Measurements from ENCODE around the gene MRPL22.
"Not testable (repeated sequence)": the region's sequence is repeated elsewhere in the genome, so short reads cannot be mapped to it uniquely, and the experiment has no call there.

MRPL22 gene

DNA sequence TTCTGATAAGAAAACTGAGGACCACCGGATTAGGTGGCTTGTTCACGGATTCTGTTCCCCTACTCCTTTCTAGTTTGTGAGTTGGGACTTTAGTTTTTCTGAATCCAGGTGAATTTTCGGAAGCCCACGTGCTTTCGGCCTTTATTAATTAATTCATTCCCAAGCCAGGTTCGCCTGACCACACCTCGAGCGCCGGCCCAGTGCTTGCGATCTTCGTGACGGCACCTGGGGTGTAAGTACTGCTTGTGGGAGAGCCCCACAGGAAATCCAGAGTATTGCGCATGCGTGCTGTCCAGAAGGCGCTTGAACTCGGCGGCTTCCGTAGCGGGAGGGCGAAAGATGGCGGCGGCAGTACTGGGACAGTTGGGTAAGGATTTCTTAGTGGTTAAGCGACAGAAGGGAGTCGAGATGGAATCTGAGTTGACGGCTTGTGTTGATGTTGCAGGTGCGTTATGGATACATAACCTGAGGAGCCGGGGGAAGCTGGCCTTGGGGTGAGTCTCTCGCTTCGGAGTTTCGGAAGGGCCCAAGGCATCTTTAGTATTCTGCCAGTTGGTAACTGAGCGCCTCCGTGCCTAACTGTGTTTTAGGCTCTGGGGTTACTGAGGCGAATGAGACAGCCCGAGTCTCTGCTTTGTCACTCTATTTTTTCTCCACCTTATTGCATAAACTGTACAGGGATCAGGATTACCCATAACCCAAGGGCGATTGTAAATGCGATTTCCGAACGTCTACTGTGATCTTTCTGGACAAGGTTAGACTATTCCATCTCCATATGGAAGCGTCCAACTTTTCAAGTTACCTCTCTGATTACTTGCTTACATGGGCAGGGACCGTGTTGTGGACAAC is at the start of gene MRPL22:
Gene MRPL22 (plus strand): TSS at position 302 of the 849 bp plus-strand sequence. CDS start 38 bp downstream, at position 340.
- peak; percentile 82 for DNase-seq

DNA sequence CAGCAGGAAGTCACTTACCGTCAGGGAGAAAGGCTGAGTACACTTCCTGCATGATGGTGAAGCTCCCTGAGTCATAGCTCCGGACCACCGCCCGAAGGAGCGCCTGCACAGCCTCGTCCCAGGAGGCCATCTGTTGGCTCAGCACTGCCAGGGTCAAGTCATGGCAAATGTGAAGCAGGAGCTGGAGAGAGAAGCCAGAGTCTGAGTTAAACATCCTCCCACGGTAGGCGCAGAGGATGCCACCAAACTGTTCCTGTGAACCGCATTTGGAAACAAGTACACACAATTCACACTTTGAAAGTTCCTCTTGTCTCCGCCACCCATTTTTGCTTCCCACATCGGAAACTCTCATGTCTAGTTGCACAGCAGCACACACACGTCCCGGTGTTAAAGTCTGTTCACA is 48.5 kb upstream of the MRPL22 start:
- DNase-seq, result no peak

DNA sequence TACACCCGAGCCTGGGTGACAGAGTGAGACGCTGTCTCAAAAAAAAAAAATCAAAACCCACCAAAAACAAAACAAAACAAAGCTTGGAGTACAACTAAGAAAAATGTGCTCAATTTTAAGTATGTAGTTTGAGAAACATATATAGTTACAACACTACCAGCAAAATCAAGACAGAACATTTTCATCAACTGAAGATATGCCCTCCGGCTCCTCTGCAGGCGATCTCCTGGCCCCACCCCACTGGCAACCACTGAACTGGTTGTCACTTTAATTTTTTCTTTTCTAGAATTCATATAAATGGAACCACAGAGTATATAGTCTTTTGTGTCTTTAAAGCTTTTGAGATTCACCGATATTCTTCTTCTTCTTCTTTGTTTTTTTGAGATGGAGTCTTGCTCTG is 47.5 kb upstream of the MRPL22 start:
- no peak for DNase-seq

DNA sequence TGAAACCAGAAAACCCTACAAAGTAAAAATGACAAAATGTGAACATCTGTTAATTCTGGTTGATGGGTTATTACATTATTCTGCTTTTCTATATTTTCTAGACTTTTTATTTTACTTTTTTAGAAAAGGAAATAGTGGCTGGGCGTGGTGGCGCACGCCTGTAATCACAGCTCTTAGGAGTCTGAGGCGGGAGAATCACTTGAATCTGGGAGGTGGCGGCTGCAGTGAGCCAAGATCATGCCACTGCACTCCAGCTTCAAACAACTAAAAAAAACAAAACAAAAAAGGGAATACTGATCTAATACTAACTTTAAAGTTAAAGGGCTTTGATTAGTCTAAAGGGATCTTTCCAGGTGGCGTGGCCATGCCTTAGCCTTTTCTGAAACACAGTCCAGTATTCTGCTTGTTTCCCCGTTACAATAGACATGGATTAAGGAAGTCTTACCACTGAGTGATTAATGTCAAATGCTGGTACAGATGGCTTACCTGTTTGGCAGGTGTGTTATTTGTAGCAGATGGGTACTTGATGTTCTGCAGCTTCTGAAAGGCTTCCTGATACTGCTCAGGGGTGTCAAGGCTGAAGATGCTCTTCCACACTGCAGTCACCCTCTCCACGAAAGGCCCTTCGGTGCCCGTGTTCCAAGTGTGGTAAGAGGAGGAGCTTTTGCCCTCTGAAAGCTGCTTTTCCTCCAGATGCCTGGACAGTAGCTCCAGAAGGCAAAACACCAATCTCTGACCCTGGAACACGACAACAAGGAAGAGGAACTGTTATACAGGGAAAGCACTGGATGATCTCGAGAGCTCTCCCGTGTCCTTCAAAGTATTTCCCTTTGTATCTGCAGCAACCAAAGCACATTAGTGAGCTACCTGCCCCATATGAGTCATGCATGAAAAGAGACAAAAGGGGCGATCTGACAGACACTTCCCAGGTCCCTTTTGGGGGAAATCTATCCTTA is 45.0 kb upstream of the MRPL22 start:
- no peak for DNase-seq

DNA sequence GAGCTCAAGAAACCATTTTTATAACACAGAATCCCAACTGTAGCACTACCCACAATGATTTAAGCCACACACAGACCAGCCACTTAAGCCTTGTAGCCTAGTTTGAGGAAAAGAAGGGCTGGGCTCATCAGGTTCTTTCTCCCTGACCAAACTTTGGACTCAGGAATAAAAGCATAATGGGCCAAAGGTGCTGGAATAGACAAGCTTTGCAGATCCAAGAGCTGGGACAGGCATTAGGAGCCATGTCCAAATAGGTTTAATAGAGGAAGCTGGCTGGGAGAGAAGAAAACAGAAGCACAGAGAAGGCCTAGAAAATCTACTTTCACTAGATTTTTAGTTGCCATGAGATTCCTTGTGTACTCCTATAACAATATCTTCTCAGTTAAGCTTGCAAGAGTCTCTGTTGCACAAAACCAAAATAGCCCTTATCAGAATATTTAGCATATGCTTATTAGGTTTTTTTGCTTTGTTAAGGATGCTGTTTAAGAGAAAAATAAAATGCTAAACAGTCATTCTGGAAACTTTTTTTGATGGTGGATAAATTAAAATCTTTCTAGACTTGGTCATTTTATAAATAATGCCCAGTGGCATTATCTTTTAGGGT is 44.2 kb upstream of the MRPL22 start:
- no peak for DNase-seq

DNA sequence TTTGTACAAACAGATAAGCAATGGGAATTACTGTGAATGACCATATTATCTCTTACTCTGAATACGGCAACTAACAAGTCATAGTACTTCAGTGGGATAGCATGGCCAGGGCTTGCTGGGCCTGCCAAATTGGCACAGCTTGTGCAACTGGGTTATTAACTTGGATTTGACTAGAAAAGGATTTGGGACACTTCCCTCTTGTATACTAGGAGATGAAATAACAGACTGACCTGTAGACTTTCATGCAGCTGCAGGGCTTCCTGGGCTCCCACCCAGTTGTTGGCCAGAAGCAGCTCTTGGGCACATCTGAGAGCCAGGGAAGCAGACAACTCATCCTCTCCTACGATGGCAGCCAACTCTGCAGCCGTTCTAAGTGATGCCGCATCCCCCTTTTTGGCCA is 42.7 kb upstream of the MRPL22 start:
- DNase-seq, result no peak

DNA sequence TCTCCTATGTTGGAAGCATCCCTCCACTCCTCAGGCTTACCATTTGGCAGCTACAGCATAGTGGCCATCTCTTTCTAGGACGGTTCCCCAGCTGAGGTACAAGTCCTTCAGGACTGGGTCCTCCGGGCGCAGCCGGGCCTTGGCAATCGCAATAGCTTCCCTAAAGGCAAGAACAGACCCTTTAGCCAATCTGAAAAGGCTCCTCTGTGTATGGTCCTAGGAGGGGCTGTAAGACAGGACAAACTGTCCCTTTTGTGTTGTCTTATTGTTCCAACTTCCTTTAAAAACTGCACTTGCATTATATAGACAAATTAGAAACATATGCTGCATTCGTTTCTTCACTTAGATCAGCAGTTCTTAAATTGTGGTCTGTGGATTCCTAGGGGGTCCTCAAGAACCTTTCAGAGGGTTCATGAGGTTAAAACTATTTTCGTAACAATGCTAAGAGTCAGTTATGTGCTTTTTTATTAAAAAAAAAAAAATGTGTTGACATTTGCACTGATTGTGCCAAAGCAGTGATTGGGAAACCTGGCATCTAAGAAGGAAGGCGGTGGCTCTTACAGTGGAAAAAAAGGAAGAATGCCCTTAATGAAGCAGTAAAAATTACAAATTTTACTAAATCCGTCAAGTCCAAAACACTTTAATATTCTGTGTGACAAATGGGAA is 41.6 kb upstream of the MRPL22 start:
- DNase-seq, result no peak

DNA sequence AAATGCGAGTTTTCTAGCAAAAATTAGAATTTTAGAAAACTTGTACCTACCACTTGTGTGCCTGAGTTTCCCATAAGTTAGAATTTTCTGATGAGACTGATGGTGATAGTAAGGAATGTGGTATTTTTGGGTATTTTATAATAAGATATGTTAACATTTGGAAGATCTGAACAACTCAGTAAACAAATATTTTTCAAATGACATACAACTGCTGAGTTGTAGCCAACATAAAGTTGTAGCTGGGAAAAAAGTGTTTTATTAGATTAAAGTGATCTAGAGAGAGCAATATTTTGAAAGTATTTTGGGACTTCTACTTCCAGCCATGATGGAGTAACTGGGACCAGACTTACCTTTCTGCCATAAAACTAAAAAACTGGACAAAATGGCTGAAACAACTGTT is 40.8 kb upstream of the MRPL22 start:
- DNase-seq, result no peak

DNA sequence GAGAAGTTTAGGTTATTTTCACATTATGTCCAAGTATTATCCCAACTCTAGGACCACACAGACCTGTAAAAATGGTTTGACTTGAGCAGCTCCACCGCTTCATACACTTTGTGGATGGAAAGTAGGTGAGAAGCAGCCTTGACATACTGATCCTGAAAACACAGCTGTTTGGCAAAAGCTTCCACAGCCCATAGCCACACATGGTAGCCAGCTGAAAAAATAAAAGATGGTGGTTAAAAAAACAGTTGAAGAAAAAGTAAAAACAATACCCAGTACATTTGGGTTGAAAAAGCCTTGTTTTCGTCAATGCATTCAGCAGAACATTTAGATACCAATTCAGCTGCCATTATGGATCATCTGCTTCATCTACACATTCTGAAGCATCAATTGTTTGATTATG is 39.6 kb upstream of the MRPL22 start:
- DNase-seq, result no peak

DNA sequence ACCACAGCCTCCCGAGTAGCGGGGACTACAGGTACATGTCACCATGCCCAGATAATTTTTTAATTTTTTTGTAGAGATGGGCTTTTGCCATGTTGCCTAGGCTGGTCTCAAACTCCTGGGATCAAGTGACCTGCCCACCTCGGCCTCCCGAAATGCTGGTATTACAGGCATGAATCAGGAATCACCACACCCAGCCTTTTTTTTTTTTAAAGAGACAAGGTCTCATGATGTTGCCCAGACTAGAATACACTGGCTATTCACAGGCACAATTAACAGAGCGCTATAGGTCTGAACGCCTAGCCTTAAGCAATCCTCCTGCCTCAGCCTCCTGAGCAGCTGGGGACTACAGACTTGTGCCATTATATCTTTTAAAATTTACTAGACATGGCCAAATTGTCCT is 39.0 kb upstream of the MRPL22 start:
- no peak for DNase-seq

DNA sequence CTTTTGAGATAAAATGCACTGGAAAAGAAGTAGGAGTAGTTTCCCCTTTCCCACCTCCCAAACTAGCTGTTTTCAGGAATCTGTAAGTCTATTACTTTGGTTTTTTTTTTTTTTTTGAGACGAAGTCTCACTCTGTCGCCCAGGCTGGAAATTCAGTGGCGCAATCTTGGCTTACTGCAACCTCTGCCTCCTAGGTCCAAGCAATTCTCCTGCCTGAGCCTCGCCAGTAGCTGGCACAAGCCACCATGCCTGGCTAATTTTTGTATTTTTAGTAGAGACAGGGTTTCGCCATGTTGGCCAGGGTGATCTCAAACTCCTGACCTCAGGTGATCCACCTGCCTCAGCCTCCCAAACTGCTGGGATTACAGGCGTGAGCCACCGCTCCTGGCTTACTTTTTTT is 35.3 kb upstream of the MRPL22 start:
- DNase-seq, result not testable (repeated sequence)

DNA sequence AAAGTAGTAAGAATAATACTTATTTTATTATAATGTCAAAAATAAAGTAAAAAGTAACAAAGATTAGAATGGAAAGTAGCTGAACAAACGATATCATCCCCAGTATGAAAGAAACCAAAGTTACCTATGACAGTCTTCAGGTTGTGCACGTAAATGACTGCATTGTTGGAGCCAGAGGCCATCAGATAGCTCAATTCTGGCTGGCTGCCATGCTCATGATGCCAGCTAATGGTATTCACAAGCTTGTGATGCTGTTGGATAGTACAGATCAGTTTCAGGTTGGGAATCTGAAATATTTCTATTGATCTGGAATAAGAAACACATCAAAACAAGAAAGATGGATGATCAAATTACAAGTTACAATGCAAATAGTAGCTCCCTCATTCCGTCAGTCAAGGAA is 24.0 kb upstream of the MRPL22 start:
- no peak for DNase-seq

DNA sequence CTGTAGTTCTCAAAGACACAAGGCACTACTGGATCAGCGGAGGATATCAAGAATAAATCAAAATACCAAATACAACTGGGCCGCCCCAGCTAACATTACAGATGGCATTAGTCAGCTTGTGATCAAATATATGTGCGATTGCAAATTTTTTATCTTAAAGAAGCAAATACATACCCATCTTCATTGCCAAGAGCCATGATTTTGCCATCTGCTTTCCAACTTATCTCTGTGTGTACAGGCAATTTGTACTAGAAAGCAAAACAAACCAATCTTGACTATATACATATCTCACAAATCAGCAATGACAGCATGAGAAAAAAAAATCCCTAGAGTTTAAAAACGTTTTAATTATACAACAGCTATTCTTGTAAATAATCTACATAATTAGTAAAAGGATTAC is 23.1 kb upstream of the MRPL22 start:
- no peak for DNase-seq

DNA sequence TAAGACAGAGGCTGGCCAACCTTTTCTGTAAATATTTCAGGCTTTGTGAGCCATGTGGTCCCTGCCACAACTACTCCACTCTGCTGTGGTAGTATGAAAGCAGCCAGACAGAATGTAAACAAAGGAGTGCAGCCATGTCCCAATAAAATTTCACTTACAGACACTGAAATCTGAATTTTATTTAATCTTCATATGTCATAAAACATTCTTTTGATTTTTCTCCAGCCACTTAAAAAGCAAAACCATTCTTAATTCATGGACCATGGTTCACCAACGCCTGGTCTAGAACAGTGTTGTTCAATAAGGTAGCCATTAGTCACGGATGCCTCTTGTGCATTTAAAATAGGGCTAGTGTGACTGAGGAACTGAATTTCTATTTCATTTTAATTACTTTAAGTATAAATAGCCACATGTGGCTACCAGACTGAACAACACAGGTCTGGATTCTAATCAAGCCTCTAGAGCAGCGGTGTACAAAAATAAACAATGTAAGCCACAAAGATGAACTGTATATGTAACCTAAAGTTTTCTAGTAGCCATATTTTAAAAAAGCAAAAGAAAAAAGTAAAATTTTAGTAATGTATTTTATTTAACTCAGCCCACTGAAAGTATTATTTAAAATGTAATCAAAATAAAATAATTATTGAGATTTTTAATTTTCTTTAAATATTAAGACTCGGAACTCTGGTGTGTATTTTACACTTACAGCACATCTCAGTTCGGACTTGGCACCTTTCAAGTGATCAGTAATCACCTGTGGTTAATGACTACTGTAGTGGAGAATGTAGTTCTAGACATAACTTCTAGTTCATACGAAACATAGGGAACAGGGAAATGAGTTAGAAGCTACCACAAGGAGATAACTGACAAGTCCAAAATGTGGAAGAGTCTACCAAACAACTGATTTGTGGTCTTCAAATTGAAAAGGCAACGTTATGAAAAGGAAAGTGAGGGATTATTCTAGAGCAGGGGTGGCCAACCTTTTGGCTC is 17.1 kb upstream of the MRPL22 start:
- DNase-seq, result no peak

DNA sequence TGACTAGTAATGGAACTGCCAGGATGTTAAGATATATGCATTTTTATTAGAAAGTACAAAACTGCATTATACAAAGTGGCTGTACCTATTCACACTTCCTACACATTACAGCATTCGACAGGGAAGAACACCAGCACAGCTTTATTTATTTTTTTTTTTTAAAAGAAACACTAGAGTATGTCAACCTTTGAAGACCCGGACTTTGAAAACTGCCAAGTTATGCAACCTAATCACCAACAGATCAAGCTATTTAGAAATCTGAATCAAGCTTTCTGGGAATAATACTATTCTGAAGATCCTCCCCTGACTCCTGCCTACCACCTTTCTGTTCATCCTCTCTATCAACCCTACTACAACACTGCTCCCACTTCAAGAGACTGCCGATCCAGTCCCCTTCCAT is 7.3 kb upstream of the MRPL22 start:
- no peak for DNase-seq

DNA sequence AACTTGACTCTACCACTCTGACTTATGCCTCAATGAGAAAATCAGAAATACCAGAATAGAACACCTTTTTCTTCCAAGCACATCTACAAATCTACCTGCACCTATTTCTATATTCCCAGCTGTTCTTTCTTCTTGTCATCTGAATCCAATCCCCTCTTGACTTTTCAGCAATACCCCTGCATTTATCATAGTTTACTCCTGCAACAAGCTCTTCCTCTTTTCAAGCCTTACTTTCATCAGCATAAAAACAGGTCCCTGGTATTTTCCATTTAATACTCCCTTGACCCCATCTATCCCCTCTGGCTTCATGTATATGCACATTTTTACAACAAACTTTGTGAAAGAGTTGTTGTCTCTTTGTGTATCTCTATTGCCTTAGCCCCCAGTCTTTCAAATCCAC is 6.0 kb upstream of the MRPL22 start:
- DNase-seq, result no peak

DNA sequence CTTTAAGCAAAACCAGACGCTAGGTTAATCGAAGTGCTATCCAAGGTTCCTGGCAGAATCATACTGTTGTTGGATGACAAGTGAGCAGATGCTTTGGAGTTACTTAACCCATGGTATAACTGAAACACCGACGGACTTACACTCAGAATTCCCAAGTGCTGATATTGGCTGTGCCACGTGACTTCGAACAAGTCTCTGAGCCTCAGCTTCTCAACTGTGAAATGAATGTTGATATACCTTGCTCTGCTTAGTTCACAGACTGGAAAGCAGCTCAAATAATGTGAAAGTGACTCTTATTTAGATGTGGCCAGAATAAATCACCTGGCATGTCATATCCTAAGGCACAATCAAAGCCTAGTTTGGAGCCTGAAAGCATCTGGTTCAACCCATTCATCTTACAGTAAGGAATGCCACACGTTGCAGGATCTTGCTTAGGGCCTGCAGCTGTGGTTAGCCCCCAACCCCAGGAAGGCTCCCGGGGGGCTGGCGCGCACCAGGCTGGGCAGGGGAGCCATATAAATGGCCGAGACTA is 3.6 kb upstream of the MRPL22 start:
- no peak for DNase-seq

DNA sequence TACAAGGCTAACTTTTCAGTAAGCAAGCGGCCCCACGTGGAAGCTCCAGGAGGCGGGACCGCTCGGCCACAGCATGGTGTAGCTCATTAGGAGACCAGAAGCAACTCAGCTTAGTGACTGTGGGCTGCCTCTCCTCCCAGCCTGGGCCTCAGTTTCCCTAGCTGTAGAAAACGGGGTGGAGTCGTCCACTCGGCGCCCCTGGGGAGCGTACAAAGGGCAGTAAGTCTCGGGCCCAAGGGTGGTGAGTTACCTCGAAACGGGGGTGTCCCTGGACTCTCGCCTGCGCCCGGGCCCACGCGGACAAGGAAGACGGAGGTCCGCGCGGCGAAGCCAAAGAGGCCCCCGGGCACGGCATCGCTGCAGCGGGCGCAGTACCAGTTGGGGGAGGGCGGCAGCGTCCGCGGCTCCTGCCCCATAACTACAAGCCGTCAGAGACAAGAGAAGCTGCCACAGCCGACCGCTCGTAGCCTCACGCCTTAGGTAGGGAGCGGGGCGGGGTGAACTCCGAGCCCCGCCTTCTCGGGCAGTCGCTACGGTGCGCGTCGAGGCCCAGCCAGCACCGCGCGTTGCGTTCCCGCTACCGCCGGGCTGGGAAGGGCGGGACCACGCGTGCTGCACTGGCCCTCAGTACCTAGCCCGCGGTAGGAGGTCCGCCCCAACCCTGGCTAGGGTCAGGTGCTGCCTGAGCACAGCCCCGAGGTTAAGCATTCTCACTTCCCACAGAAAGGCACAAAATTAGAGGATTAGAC is 3.0 kb upstream of the MRPL22 start, which contains the start of gene GEMIN5:
Gene GEMIN5 (minus strand): TSS at position 494 of the 749 bp plus-strand sequence. CDS start 78 bp downstream, at position 416.
- peak; percentile 37 for DNase-seq

DNA sequence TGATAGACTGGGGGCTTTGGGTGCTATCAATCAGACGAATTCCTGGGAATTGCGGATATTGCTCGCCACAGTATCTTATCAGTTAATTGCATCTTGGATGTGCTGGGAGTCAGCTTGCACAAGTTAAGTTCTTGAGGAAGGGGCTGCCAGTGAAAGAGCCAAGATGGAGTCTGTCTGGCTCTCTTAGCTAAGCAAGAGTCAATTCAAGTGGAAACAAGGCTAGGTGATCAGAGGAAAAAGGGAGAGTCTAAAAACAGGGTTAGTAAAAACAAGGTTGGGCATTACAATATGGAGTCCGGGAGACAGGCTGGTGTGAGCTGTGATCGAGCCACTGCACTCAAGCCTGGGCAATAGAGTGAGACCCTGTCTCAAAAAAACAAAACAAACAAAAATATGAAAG is 1.5 kb upstream of the MRPL22 start:
- not testable (repeated sequence) for DNase-seq

DNA sequence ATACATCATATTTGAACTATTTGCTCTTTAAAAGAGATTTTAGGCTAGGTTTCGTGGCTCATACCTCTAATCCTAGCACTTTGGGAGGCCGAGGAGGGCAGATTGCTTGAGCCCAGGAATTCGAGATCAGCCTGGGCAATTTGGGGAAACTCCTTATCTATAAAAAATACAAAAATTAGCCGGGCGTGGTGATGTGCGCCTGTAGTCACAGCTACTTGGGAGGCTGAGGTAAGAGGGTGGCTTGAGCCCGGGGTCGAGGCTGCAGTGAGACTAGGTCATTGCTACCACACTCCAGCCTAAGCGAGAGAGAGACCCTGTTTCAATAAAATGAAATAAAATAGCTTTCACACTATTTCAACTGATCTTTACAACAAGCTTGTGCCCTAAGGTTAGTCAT is 500 bp upstream of the MRPL22 start:
- DNase-seq, result no peak

Data from NCI-H1694 treated with DMSO at 0.1 percent for 48 hours (cell line).